Measurements from ENCODE around the gene KDELR3. TPM values are rescaled to one million over a fixed set of nuclear protein-coding genes. Genes with fewer than 3 reads are reported as not detected.
"Not testable (repeated sequence)": the region's sequence is repeated elsewhere in the genome, so short reads cannot be mapped to it uniquely, and the experiment has no call there.

KDELR3 gene
- total RNA-seq, 1 experiment from 2014 or later: 15.5 TPM

DNA sequence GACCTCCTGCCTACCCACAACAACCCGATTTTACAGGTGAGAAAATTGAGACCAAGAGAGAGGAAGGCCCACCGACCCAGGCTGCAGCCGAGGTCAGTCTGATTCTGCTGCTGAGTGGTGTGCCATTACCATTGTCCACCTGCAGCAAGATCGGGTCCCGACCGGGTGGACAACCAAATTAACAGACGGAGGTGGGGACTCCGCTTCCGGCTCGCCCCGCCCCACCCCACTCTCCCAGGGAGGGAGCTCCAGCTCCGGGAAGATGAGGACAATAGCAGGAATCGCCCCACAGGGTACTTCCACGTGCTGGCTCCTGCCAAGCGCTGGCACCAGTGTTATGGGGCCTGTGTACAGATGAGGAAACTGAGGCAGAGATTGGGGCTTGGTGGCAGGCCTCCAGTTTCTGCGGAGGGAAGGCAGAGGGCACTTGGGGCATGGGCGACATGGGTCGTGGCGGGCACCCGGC lies 425 bp upstream of the KDELR3 start:
- Histone ChIP-seq H3K27ac (no peak overlapping the region), H3K36me3 (ENCODE audit: low read depth) (no peaks in the 10 kb centered on the region), H4K20me1 (ENCODE audit: insufficient read depth) (no peaks in the 10 kb centered on the region), H3K4me1 (replicated peaks; ENCODE audit: insufficient read depth) (peaks cover 11% of the 10 kb centered on the region), H3K9me2 (ENCODE audit: insufficient read depth) (no peaks in the 10 kb centered on the region), H3K4me3 (peak overlapping the region; percentile 65), H3K4me2 (peak overlapping the region; percentile 91), H3K9me3 (ENCODE audit: insufficient read depth, low read depth) (no peaks in the 10 kb centered on the region), H3K27me3 (ENCODE audit: insufficient read depth, low read depth) (peaks cover 7% of the 10 kb centered on the region; the same call in 1 of the 2 replicates), H3K79me2 (ENCODE audit: low read depth) (no peaks in the 10 kb centered on the region), H2AFZ (peak overlapping the region; percentile 91; the same call in 1 of the 2 replicates), H3F3A (ENCODE audit: insufficient read depth, low read depth) (peaks cover 9% of the 10 kb centered on the region; the same call in 1 of the 2 replicates)
- TF ChIP-seq, protein P1, sequence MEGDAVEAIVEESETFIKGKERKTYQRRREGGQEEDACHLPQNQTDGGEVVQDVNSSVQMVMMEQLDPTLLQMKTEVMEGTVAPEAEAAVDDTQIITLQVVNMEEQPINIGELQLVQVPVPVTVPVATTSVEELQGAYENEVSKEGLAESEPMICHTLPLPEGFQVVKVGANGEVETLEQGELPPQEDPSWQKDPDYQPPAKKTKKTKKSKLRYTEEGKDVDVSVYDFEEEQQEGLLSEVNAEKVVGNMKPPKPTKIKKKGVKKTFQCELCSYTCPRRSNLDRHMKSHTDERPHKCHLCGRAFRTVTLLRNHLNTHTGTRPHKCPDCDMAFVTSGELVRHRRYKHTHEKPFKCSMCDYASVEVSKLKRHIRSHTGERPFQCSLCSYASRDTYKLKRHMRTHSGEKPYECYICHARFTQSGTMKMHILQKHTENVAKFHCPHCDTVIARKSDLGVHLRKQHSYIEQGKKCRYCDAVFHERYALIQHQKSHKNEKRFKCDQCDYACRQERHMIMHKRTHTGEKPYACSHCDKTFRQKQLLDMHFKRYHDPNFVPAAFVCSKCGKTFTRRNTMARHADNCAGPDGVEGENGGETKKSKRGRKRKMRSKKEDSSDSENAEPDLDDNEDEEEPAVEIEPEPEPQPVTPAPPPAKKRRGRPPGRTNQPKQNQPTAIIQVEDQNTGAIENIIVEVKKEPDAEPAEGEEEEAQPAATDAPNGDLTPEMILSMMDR (conservative IDR thresholded peaks at IDR 0.05): no peak
- TF ChIP-seq EZH2 (IDR thresholded peaks at IDR 0.05; ENCODE audit: low read depth): no peak
- ChIA-PET CTCF (no interaction called here), POLR2A (ENCODE audit: unreplicated experiment) (interaction anchor here (0.6 kb wide), 1 partner anchor 289 kb away, joined by 6 read pairs; no protein-coding TSS in a partner anchor)
- BruUV-seq (replicated peaks): no TSS peak
- intact Hi-C loops (cut with micrococcal nuclease; ENCODE audit: unreplicated experiment): no loop called here
- no peak for DNase-seq

DNA sequence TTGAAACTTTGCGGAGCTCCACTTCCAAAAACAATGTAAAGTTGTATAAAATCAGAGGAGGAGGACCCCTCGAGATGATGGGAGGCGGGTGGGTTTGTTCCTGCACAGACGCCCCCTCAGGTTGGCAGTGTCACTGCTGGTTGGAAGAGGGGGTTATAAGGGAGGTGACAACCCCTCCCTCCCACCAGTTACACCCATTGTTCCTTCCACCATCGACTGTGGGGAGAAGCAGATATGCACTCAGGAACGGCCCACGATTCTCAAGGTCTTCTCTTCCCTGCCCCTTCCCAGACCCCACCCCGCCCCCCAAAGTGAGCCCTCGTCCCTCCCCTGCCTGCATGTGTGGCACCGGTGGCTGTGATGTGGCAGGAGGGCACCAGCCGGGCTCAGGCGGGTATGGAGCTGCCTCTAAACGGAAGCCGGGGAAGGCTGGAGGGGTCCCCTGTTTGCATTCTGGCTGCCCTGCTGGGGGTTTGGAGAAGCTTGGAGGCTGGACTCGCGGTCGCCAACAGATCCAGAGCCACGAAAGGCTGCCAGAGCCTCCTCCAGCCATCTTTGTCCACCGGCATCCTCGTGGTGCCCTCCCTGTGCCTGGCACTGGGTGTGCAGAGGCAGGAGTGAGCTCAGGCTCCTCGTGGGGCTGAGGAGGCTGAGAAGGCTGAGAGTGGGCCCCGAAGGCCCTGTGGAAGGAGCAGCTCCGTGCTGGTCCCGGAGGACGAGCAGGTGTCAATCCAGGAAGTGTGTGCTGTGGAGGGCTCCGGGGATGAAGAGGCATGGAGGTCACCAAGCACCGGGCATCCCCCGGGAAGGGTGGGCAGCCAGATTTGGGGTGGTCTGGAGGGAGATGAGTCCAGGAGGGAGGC lies 778 bp downstream of the KDELR3 start:
- peak overlapping the region; percentile 91 for H3K4me2 ChIP-seq
- peak overlapping the region; percentile 91 for H2AFZ ChIP-seq
- BruUV-seq (replicated peaks): no TSS peak
- H3K36me3 ChIP-seq (ENCODE audit: low read depth): no peaks in the 10 kb centered on the region
- H3K9me3 ChIP-seq (ENCODE audit: insufficient read depth, low read depth): no peaks in the 10 kb centered on the region
- H3K27me3 ChIP-seq (ENCODE audit: insufficient read depth, low read depth): peaks cover 7% of the 10 kb centered on the region; the same call in 1 of the 2 replicates
- CTCF ChIA-PET: no interaction called here
- H3K4me3 ChIP-seq: peak overlapping the region; percentile 65
- no peaks in the 10 kb centered on the region for H3K9me2 ChIP-seq (ENCODE audit: insufficient read depth)
- H3K4me1 ChIP-seq (replicated peaks; ENCODE audit: insufficient read depth): peaks cover 11% of the 10 kb centered on the region
- no peaks in the 10 kb centered on the region for H3K79me2 ChIP-seq (ENCODE audit: low read depth)
- no peak for TF ChIP-seq EZH2 (IDR thresholded peaks at IDR 0.05; ENCODE audit: low read depth)
- TF ChIP-seq, protein P1 (conservative IDR thresholded peaks at IDR 0.05): peak; percentile 49; the same call in 1 of the 2 replicates
- H3F3A ChIP-seq (ENCODE audit: insufficient read depth, low read depth): peaks cover 8% of the 10 kb centered on the region; the same call in 1 of the 2 replicates
- intact Hi-C loops (cut with micrococcal nuclease; ENCODE audit: unreplicated experiment): no loop called here
- no peaks in the 10 kb centered on the region for H4K20me1 ChIP-seq (ENCODE audit: insufficient read depth)
- no peak overlapping the region for H3K27ac ChIP-seq
- DNase-seq: no peak
- POLR2A ChIA-PET (ENCODE audit: unreplicated experiment): interaction anchor here (0.6 kb wide), 2 partner anchors 178 to 181 kb away, joined by 3 read pairs; no protein-coding TSS in a partner anchor

GRCh38 chr22:38469306-38469781 lies 1.4 kb downstream of the KDELR3 start:
- no TSS peak for BruUV-seq (replicated peaks)
- no peaks in the 10 kb centered on the region for H3K9me3 ChIP-seq (ENCODE audit: insufficient read depth, low read depth)
- no peak overlapping the region for H3K27ac ChIP-seq
- no peak for DNase-seq
- H3F3A ChIP-seq (ENCODE audit: insufficient read depth, low read depth): peaks cover 8% of the 10 kb centered on the region; the same call in 1 of the 2 replicates
- H3K9me2 ChIP-seq (ENCODE audit: insufficient read depth): no peaks in the 10 kb centered on the region
- no peak overlapping the region for H3K4me2 ChIP-seq
- no peaks in the 10 kb centered on the region for H3K36me3 ChIP-seq (ENCODE audit: low read depth)
- POLR2A ChIA-PET (ENCODE audit: unreplicated experiment): no interaction called here
- H3K79me2 ChIP-seq (ENCODE audit: low read depth): no peaks in the 10 kb centered on the region
- no peak overlapping the region for H2AFZ ChIP-seq
- no peak overlapping the region for H3K4me3 ChIP-seq
- peaks cover 7% of the 10 kb centered on the region; the same call in 1 of the 2 replicates for H3K27me3 ChIP-seq (ENCODE audit: insufficient read depth, low read depth)
- CTCF ChIA-PET: no interaction called here
- peaks cover 11% of the 10 kb centered on the region for H3K4me1 ChIP-seq (replicated peaks; ENCODE audit: insufficient read depth)
- no peaks in the 10 kb centered on the region for H4K20me1 ChIP-seq (ENCODE audit: insufficient read depth)
- no peak for TF ChIP-seq EZH2 (IDR thresholded peaks at IDR 0.05; ENCODE audit: low read depth)
- TF ChIP-seq, protein P1 (conservative IDR thresholded peaks at IDR 0.05): no peak
- intact Hi-C loops (cut with micrococcal nuclease; ENCODE audit: unreplicated experiment): no loop called here

GRCh38 chr22:38470179-38470578 lies 2.3 kb downstream of the KDELR3 start:
- H3K27me3 ChIP-seq (ENCODE audit: insufficient read depth, low read depth); H3K36me3 ChIP-seq (ENCODE audit: low read depth); H3K9me2 ChIP-seq (ENCODE audit: insufficient read depth); H3K9me3 ChIP-seq (ENCODE audit: insufficient read depth, low read depth); H3K4me2 ChIP-seq; CTCF ChIA-PET; H3K27ac ChIP-seq; DNase-seq; H2AFZ ChIP-seq; H4K20me1 ChIP-seq (ENCODE audit: insufficient read depth); H3K4me3 ChIP-seq; H3F3A ChIP-seq (ENCODE audit: insufficient read depth, low read depth); intact Hi-C loops (cut with micrococcal nuclease; ENCODE audit: unreplicated experiment); H3K79me2 ChIP-seq (ENCODE audit: low read depth): not testable (repeated sequence)
- H3K4me1 ChIP-seq (replicated peaks; ENCODE audit: insufficient read depth): peaks cover 11% of the 10 kb centered on the region
- TSS peak; percentile 11 for BruUV-seq (replicated peaks)
- POLR2A ChIA-PET (ENCODE audit: unreplicated experiment): interaction anchor here (0.6 kb wide), 1 partner anchor 28 kb away, joined by 5 read pairs; no protein-coding TSS in a partner anchor

All from PC-9 (cell line).